ENCODE results near the gene ARCN1.

DNA sequence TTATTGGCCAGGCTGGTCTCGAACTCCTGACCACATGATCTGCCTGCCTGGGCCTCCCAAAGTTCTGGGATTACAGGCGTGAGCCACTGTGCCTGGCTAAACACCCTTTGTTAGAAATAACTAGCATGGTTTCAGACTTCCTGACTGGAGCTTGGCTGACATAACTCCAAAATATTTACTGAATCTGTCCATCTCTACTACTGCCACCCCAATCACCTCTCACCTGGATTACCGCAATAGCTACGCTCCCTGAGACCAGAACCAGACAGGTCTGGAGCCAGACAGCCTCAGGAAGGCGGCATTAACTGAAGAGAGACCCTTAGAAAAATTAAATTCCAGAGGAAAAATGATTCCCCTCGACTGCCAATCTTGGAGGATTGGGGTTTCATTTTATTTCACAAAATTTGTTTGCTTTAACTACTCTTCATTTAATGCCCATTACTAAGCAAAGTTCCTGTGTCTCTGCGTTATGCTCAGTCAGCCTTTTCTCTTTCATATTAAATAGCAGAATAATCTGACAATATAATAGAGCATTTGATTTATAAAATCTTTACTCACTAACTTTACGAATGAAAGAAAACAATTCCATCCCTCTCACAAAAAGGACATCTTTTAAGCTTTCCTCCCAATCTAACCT, 28.1 kb upstream of the ARCN1 start:
- TF ChIP-seq, protein P1, sequence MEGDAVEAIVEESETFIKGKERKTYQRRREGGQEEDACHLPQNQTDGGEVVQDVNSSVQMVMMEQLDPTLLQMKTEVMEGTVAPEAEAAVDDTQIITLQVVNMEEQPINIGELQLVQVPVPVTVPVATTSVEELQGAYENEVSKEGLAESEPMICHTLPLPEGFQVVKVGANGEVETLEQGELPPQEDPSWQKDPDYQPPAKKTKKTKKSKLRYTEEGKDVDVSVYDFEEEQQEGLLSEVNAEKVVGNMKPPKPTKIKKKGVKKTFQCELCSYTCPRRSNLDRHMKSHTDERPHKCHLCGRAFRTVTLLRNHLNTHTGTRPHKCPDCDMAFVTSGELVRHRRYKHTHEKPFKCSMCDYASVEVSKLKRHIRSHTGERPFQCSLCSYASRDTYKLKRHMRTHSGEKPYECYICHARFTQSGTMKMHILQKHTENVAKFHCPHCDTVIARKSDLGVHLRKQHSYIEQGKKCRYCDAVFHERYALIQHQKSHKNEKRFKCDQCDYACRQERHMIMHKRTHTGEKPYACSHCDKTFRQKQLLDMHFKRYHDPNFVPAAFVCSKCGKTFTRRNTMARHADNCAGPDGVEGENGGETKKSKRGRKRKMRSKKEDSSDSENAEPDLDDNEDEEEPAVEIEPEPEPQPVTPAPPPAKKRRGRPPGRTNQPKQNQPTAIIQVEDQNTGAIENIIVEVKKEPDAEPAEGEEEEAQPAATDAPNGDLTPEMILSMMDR (IDR thresholded peaks at IDR 0.05 in 8 of 11, conservative IDR thresholded peaks at IDR 0.05 in 3 of 11), result no peak
- no peak for TF ChIP-seq POLR2A (IDR thresholded peaks at IDR 0.05)

All from spleen (tissue), 7 donors.